Left ventricle myocardium inferior (tissue), 1 donor: ENCODE results near the gene RAPGEF2. TPM values are rescaled to one million over a fixed set of nuclear protein-coding genes. Genes with fewer than 3 reads are reported as not detected.

Source experiments
- DNase-seq: peaks from one replicate; pipeline ENCODE4 v3.0.0-alpha.2; 2020
- H3K27ac ChIP-seq: fragments of 200-600 bp; replicated peaks from 2 replicates; pipeline ENCODE4 v1.8.0; 2021
- H3K27me3 ChIP-seq: fragments of 200-600 bp; 2 replicates; pipeline ENCODE4 v1.8.0; 2021; ENCODE audit warnings: low read depth
- H3K36me3 ChIP-seq: fragments of 200-600 bp; 2 replicates; pipeline ENCODE4 v1.8.0; 2021
- H3K4me1 ChIP-seq: fragments of 200-600 bp; 2 replicates; pipeline ENCODE4 v1.8.0; 2021
- H3K4me3 ChIP-seq: fragments of 200-600 bp; 2 replicates; pipeline ENCODE4 v1.8.0; 2021; ENCODE audit warnings: mild to moderate bottlenecking, moderate library complexity
- H3K9me3 ChIP-seq: fragments of 200-600 bp; replicated peaks from 2 replicates; pipeline ENCODE4 v1.8.0; 2021
- CTCF ChIP-seq: fragments of 200-600 bp; IDR thresholded peaks from 2 replicates; pipeline ENCODE4 v1.8.0; 2021; ENCODE audit warnings: antibody characterized with exemption, mild to moderate bottlenecking, borderline replicate concordance
- intact Hi-C: fragments of 100-400 bp; cut with micrococcal nuclease; formaldehyde crosslinking; loops from one replicate; pipeline ENCODE4 v1.11.0; 2022
- total RNA-seq: library from RNA; stranded (reverse); fragmentation: NEBNext Ultra II Directional; extraction: Animal tissue kit (Norgen Biotek cat#: 25700); gene quantifications from one replicate; pipeline ENCODE4 v1.2.1, GENCODE V29; 2021
- donor health status: DM: no; HTN: yes; CAD: no; lungs with severe emphysema.

The RAPGEF2 gene
- total RNA-seq, 1 donor from 2014 or later, result 51.5 TPM

GRCh38 chr4:159346681-159347080, 243.8 kb downstream of the RAPGEF2 start:
- no peaks in the 10 kb centered on the region for H3K9me3 ChIP-seq
- H3K27ac ChIP-seq, result peak overlapping the region; percentile 69
- TF ChIP-seq CTCF, result no peak
- H3K4me1 ChIP-seq, result peaks cover 59% of the 10 kb centered on the region
- no peak for DNase-seq
- peak overlapping the region; percentile 0 for H3K4me3 ChIP-seq
- intact Hi-C loops, result no loop called here
- no peaks in the 10 kb centered on the region for H3K27me3 ChIP-seq
- H3K36me3 ChIP-seq, result peaks cover 99% of the 10 kb centered on the region

GRCh38 chr4:159347813-159348212, 244.9 kb downstream of the RAPGEF2 start:
- Histone ChIP-seq H3K27ac (no peak overlapping the region), H3K27me3 (no peaks in the 10 kb centered on the region), H3K36me3 (peaks cover 99% of the 10 kb centered on the region), H3K9me3 (no peaks in the 10 kb centered on the region), H3K4me1 (peaks cover 70% of the 10 kb centered on the region), H3K4me3 (no peak overlapping the region)
- DNase-seq, result no peak
- intact Hi-C loops, result no loop called here
- TF ChIP-seq CTCF, result no peak

DNA sequence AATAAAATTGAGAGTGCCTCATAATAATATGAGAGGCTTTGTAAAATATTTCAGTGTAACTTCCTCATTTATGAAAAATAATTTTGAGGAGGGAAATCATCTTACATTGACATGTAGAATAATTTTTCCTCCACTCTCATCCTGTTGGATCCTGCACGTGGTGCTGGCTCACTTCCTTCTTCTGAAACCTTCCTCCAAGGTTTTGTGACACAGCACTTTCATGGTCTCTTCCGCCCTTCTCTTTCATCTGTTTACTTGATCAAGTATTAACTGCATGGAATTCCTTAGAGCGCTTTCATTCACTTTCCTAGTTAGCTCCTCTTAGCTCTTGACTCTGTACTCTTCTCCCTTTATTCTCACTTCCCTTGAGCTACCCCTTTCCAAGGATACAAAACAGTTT, 246.5 kb downstream of the RAPGEF2 start:
- Histone ChIP-seq H3K27ac (peak overlapping the region; percentile 56), H3K36me3 (peaks cover 99% of the 10 kb centered on the region), H3K9me3 (no peaks in the 10 kb centered on the region), H3K4me3 (no peak overlapping the region), H3K27me3 (no peaks in the 10 kb centered on the region), H3K4me1 (peaks cover 76% of the 10 kb centered on the region)
- TF ChIP-seq CTCF, result no peak
- no peak for DNase-seq
- intact Hi-C loops, result no loop called here

- DNase-seq, result no peak
- TF ChIP-seq CTCF, result no peak
- Histone ChIP-seq H3K36me3 (peaks cover 97% of the 10 kb centered on the region), H3K4me1 (peaks cover 50% of the 10 kb centered on the region), H3K27me3 (no peaks in the 10 kb centered on the region), H3K4me3 (no peak overlapping the region), H3K27ac (peak overlapping the region; percentile 56), H3K9me3 (no peaks in the 10 kb centered on the region)
- intact Hi-C loops, result no loop called here
Observed at GRCh38 chr4:159352609-159353008, 249.7 kb downstream of the RAPGEF2 start.

GRCh38 chr4:159353422-159354116, 250.7 kb downstream of the RAPGEF2 start:
- peak; percentile 59 for DNase-seq
- Histone ChIP-seq H3K27ac (peak overlapping the region; percentile 56), H3K9me3 (no peaks in the 10 kb centered on the region), H3K4me3 (no peak overlapping the region), H3K4me1 (peaks cover 59% of the 10 kb centered on the region), H3K36me3 (peaks cover 95% of the 10 kb centered on the region), H3K27me3 (no peaks in the 10 kb centered on the region)
- no peak for TF ChIP-seq CTCF
- intact Hi-C loops, result no loop called here
